Activated CD4-positive, alpha-beta memory T cell treated with anti-CD3 and anti-CD28 coated beads for 36 hours (primary cell): ENCODE results near the gene LMTK2. TPM values are rescaled to one million over a fixed set of nuclear protein-coding genes. Genes with fewer than 3 reads are reported as not detected.

Experiments
- CTCF ChIA-PET: fragments of 350-600 bp; sonication (Branson Sonifier 250); formaldehyde crosslinking; loops from one replicate; lab custom pipeline; 2021; ENCODE audit warnings: antibody characterized with exemption, inconsistent platforms; lab: Charles Lee
- POLR2A ChIA-PET: fragments of 350-600 bp; sonication (Branson Sonifier 250); formaldehyde crosslinking; loops from one replicate; lab custom pipeline; 2021; ENCODE audit warnings: antibody characterized with exemption; lab: Charles Lee
- DNase-seq: peaks from one replicate; pipeline ENCODE4 v3.0.0-alpha.2; 2020
- H3K27ac Mint-ChIP-seq: one replicate; pipeline ENCODE4 v1.8.0; 2021; ENCODE audit warnings: mixed read lengths
- H3K27me3 Mint-ChIP-seq: one replicate; pipeline ENCODE4 v1.8.0; 2021; ENCODE audit warnings: mixed read lengths
- H3K36me3 Mint-ChIP-seq: one replicate; pipeline ENCODE4 v1.8.0; 2021; ENCODE audit warnings: mixed read lengths
- H3K4me1 Mint-ChIP-seq: one replicate; pipeline ENCODE4 v1.8.0; 2021; ENCODE audit warnings: low read depth, mixed read lengths
- H3K4me3 Mint-ChIP-seq: one replicate; pipeline ENCODE4 v1.8.0; 2021; ENCODE audit warnings: mild to moderate bottlenecking, mixed read lengths
- H3K9me3 Mint-ChIP-seq: one replicate; pipeline ENCODE4 v1.8.0; 2021; ENCODE audit warnings: mixed read lengths
- intact Hi-C: fragments of 100-400 bp; cut with micrococcal nuclease; formaldehyde crosslinking; loops from one replicate; pipeline ENCODE4 v1.15.1; 2023
- total RNA-seq, 2 experiments: library from RNA; stranded (reverse); gene quantifications; one replicate each; pipeline ENCODE4 v1.2.3, GENCODE V29; 2021

The LMTK2 gene
- total RNA-seq, 2 experiments from 2014 or later = 10.6 to 10.8 TPM

DNA sequence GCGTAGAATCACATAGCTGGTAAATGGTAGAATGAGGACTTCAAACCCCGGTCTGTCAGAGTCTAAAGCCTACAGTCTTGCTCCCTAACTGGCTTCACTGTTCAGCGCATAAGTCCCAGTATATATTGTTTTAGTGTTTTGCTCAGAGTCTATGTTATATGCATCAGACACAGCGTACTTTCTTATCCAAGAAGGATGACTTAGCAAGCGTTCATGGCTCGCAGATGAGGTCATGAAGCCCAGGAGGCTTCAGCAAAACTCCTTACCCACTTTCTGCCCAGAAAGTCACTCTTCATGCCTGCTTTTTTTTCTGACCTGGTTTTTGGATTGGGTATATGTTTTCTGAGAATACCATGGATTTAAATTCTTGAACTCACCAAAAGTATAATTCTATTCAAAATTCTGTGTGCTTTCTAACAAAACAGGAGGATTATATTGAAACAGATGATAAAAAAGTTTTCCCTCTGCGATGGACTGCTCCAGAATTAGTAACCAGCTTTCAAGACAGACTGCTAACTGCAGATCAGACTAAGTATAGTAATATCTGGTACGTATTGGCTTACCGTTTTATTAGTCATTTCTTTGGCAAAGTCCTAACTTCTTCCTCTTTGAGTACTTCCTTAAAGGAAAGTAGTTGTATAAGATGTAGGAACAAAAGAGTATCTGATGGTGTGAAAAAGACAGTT, 79.9 kb downstream of the LMTK2 start:
- intact Hi-C loops = no loop called here
- DNase-seq = no peak
- H3K27ac Mint-ChIP-seq = no peak overlapping the region
- H3K4me1 Mint-ChIP-seq = no peaks in the 10 kb centered on the region
- POLR2A ChIA-PET = no interaction called here
- H3K4me3 Mint-ChIP-seq = no peak overlapping the region
- no peaks in the 10 kb centered on the region for H3K9me3 Mint-ChIP-seq
- H3K36me3 Mint-ChIP-seq = peaks cover 27% of the 10 kb centered on the region
- CTCF ChIA-PET = interaction anchor here (3.3 kb wide), 1 partner anchor 18 kb away, joined by 11 read pairs; no protein-coding TSS in a partner anchor
- H3K27me3 Mint-ChIP-seq = no peaks in the 10 kb centered on the region

DNA sequence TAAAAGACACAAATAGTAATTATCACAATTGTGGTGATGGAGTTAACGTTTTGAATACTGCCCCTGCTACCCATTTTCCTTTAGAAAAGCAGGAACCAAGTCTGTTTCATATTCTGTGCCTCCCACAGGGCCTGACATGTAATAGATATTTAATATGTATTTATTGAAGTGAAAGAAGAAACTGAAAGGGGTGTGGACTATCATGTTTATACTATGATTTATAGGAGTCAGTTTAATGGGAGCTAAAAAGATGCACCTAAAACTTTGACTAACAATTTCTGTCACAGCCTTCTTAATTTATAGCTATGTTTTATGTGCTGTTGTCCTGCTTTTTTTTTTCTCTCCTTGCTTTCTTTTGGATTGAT, 80.5 kb downstream of the LMTK2 start:
- Mint-ChIP-seq H3K4me1 (no peaks in the 10 kb centered on the region), H3K36me3 (peaks cover 31% of the 10 kb centered on the region), H3K9me3 (no peaks in the 10 kb centered on the region), H3K27me3 (no peaks in the 10 kb centered on the region), H3K27ac (no peak overlapping the region), H3K4me3 (no peak overlapping the region)
- ChIA-PET POLR2A (no interaction called here), CTCF (interaction anchor here (3.3 kb wide), 1 partner anchor 18 kb away, joined by 11 read pairs; no protein-coding TSS in a partner anchor)
- DNase-seq = no peak
- intact Hi-C loops = no loop called here

DNA sequence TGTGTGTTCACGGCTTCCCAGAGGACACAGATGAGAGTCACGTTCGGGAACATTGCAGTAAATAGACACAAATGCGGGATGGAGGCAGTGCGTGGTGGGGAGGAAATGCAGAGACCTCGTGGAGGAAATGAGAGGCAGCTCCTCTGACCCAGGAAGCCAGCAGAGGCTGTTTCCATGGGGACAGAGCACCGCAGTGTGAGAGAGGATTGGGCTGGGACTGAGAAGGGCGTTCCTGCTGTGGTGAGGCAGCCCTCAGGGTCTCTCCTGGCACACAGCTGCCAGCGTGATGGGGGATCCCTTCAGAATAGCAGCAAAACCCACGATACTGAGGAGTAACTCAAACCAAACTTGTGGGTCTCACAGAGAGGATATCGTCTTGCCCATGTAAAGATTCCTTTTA, 82.9 kb downstream of the LMTK2 start:
- Mint-ChIP-seq H3K4me3 (no peak overlapping the region), H3K27ac (no peak overlapping the region), H3K36me3 (peaks cover 35% of the 10 kb centered on the region), H3K27me3 (no peaks in the 10 kb centered on the region), H3K9me3 (no peaks in the 10 kb centered on the region), H3K4me1 (no peaks in the 10 kb centered on the region)
- CTCF ChIA-PET = interaction anchor here (3.3 kb wide), 1 partner anchor 21 kb away, joined by 11 read pairs; no protein-coding TSS in a partner anchor
- POLR2A ChIA-PET = no interaction called here
- intact Hi-C loops = no loop called here
- no peak for DNase-seq

DNA sequence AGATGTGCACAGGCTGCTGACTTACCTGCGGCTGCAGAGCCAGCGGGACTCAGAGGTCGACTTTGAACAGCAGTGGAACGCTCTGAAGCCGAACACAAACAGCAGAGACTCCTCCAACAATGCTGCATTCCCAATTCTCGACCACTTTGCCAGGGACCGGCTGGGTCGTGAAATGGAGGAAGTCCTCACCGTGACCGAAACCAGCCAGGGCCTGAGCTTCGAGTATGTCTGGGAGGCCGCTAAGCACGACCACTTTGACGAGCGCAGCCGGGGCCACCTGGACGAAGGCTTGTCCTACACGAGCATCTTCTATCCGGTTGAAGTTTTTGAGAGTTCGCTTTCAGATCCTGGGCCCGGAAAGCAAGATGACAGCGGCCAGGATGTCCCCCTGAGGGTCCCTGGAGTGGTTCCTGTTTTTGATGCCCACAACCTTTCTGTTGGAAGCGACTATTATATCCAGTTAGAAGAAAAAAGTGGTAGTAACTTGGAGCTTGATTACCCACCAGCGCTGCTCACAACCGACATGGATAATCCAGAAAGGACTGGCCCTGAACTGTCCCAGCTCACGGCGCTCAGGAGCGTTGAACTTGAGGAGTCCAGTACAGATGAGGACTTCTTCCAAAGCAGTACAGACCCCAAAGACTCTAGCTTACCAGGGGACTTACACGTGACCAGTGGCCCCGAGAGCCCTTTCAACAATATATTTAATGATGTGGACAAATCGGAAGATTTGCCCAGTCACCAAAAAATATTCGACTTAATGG, 85.2 kb downstream of the LMTK2 start:
- POLR2A ChIA-PET = no interaction called here
- Mint-ChIP-seq H3K4me1 (no peaks in the 10 kb centered on the region), H3K27me3 (no peaks in the 10 kb centered on the region), H3K27ac (no peak overlapping the region), H3K9me3 (no peaks in the 10 kb centered on the region), H3K36me3 (peaks cover 36% of the 10 kb centered on the region), H3K4me3 (no peak overlapping the region)
- no peak for DNase-seq
- intact Hi-C loops = no loop called here
- CTCF ChIA-PET = no interaction called here

DNA sequence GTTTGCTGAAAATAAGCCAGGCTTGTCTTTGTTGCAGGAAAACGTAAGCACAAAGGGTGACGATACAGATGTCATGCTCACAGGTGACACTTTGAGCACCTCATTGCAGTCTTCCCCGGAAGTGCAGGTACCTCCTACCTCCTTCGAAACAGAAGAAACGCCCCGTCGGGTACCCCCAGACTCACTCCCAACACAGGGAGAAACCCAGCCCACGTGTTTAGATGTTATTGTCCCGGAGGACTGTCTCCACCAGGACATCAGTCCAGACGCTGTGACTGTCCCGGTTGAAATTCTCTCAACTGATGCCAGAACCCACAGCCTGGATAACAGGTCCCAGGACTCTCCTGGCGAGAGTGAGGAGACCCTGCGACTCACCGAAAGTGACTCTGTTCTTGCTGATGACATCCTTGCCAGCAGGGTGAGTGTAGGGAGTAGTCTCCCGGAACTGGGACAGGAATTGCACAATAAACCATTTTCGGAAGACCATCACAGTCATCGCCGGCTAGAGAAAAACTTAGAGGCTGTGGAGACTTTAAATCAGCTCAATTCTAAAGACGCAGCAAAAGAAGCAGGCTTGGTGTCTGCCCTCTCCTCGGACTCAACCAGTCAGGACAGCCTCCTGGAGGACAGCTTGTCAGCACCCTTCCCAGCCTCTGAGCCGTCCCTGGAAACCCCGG, 86.3 kb downstream of the LMTK2 start:
- ChIA-PET CTCF (no interaction called here), POLR2A (no interaction called here)
- H3K9me3 Mint-ChIP-seq = peaks cover 2% of the 10 kb centered on the region
- no peak overlapping the region for H3K4me3 Mint-ChIP-seq
- H3K36me3 Mint-ChIP-seq = peaks cover 38% of the 10 kb centered on the region
- no peak for DNase-seq
- no peaks in the 10 kb centered on the region for H3K27me3 Mint-ChIP-seq
- intact Hi-C loops = no loop called here
- H3K4me1 Mint-ChIP-seq = no peaks in the 10 kb centered on the region
- H3K27ac Mint-ChIP-seq = no peak overlapping the region

DNA sequence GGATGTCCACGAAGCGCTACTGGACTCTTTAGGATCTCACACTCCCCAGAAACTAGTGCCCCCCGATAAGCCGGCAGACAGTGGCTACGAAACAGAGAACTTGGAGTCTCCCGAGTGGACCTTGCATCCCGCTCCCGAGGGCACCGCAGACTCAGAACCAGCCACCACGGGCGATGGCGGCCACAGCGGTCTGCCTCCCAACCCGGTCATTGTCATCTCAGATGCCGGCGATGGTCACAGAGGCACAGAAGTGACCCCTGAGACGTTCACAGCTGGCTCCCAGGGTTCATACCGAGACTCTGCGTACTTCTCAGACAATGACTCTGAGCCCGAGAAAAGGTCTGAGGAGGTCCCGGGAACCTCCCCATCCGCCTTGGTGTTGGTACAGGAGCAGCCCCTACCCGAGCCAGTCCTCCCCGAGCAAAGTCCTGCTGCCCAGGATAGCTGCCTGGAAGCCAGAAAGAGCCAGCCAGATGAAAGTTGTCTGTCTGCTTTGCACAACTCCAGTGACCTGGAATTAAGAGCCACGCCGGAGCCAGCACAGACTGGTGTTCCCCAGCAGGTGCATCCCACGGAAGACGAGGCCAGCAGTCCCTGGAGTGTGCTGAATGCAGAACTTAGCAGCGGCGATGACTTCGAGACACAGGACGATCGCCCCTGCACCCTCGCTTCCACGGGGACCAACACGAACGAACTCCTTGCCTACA, 87.0 kb downstream of the LMTK2 start:
- Mint-ChIP-seq H3K4me3 (no peak overlapping the region), H3K9me3 (peaks cover 4% of the 10 kb centered on the region), H3K27ac (no peak overlapping the region), H3K4me1 (no peaks in the 10 kb centered on the region), H3K27me3 (no peaks in the 10 kb centered on the region), H3K36me3 (peaks cover 38% of the 10 kb centered on the region)
- POLR2A ChIA-PET = no interaction called here
- CTCF ChIA-PET = no interaction called here
- intact Hi-C loops = no loop called here
- DNase-seq = no peak

DNA sequence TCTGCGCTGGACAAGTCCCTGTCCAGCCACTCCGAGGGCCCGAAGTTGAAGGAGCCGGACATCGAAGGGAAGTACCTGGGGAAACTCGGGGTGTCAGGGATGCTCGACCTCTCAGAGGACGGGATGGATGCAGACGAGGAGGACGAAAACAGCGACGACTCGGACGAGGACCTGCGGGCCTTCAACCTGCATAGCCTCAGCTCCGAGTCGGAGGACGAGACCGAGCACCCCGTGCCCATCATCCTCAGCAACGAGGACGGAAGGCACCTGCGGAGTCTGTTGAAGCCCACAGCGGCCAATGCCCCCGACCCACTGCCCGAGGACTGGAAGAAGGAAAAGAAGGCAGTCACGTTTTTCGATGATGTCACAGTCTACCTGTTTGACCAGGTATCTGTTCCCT, 87.5 kb downstream of the LMTK2 start:
- peaks cover 38% of the 10 kb centered on the region for H3K36me3 Mint-ChIP-seq
- no peak overlapping the region for H3K27ac Mint-ChIP-seq
- H3K27me3 Mint-ChIP-seq = no peaks in the 10 kb centered on the region
- intact Hi-C loops = no loop called here
- ChIA-PET CTCF (no interaction called here), POLR2A (no interaction called here)
- no peak overlapping the region for H3K4me3 Mint-ChIP-seq
- DNase-seq = no peak
- H3K9me3 Mint-ChIP-seq = peaks cover 8% of the 10 kb centered on the region
- peaks cover 3% of the 10 kb centered on the region for H3K4me1 Mint-ChIP-seq

DNA sequence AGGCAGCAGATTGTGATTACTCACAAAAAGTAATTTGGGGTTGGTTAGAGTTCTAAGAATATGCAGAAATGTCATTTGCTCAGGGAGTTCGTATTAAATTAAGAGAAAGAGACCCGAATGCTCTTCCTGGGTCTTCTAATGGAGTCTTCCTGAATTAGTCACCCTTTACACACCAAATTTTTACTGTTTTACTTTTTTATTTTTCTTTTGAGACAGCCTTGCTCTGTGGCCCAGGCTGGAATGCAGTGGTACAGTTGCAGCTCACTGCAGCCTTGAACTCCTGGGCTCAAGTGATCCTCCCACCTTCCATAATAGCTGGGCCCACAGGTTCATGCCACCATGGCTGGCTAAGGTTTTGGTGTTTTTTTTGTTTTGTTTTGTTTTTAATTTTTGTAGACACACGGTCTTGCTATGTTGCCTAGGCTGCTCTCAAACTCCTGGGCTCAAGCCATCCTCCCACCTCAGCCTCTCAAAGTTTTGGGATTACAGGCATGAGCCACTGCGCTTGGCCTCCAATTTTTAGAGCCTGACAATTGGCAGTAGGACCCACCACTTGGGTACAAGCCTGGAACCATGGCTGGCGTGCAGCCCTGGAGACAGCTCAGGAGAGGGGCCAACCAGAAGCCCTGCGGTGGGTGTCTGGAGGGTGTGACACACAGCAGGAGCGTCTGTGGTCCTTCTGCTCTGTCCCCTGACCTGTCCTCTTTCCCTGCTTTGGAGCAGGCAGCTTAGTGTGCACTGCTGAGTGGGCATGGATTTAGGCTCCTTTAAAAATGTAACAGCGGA, 88.2 kb downstream of the LMTK2 start:
- peaks cover 10% of the 10 kb centered on the region for H3K9me3 Mint-ChIP-seq
- no peak overlapping the region for H3K27ac Mint-ChIP-seq
- ChIA-PET CTCF (no interaction called here), POLR2A (no interaction called here)
- no peaks in the 10 kb centered on the region for H3K27me3 Mint-ChIP-seq
- no peak overlapping the region for H3K4me3 Mint-ChIP-seq
- peaks cover 3% of the 10 kb centered on the region for H3K4me1 Mint-ChIP-seq
- no peak for DNase-seq
- peaks cover 37% of the 10 kb centered on the region for H3K36me3 Mint-ChIP-seq
- intact Hi-C loops = no loop called here

DNA sequence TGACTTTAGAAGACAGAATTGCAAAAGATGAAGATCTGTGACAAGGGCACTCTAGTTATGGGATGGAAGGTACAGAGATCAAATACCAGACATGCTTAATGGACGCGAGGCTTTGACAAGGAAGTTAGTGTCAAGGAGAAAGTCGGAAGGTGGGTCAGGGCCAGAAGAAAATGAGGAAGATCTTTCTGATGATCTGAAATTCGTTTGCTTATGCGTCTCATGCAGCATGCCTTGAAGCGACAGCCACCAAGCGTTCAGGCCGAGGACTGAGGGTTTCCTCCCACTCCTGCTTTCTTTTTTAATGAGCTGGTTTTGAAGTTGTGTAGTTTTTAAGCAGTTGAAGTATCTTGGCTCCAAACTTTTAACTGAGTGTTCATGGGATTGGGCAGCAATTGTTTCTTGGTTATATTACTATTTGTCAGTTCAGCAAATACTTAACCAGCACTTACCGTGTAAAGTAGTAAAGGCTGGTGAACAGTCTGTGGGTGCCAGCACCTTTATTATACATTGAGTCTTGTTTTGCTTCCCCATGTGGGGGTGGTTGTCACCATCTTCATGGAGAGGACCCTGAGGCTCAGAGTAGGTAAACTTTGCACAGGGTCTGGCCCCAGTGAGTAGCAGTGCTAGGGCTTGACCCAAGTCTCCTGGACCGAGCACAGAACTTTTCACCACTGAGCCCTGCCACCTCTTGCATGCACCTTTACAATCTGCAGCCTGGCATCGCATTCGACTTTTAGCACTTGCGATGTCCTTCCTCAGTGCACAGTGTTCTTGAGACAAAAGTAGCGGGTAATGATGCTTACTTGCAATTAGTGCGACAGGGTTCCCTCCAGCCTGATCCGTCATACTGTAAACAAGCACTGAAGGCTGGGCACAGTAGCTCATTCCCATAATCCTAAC, 90.3 kb downstream of the LMTK2 start:
- H3K9me3 Mint-ChIP-seq = peaks cover 10% of the 10 kb centered on the region
- no peak for DNase-seq
- H3K4me1 Mint-ChIP-seq = peaks cover 24% of the 10 kb centered on the region
- ChIA-PET POLR2A (no interaction called here), CTCF (interaction anchor here (1.3 to 1.4 kb wide), 2 partner anchors 28 kb away, joined by 5 to 7 read pairs; no protein-coding TSS in a partner anchor)
- peaks cover 29% of the 10 kb centered on the region for H3K36me3 Mint-ChIP-seq
- H3K27me3 Mint-ChIP-seq = no peaks in the 10 kb centered on the region
- intact Hi-C loops = no loop called here
- H3K4me3 Mint-ChIP-seq = no peak overlapping the region
- no peak overlapping the region for H3K27ac Mint-ChIP-seq

DNA sequence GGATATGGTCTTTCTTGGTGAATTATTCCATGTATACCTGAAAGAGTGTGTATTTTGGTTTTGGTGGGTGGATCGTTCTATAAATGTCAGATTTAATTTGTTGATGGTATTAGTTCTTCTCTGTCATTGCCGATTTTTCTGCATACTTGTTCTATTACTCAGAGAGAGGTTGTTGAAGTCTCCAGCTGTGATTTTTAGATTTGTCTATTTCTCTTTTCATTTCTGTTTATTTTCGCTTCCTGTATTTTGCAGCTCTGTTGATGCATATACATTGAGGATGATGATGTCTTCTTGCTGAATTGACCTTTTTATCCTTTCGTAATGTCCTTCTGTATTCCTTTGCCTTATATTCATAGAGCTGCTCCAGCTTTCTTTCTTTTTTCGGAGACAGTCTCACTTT, 92.5 kb downstream of the LMTK2 start:
- H3K36me3 Mint-ChIP-seq = peaks cover 24% of the 10 kb centered on the region
- no peak overlapping the region for H3K4me3 Mint-ChIP-seq
- CTCF ChIA-PET = interaction anchor here (0.9 kb wide), 1 partner anchor 31 kb away, joined by 3 read pairs; no protein-coding TSS in a partner anchor
- H3K27me3 Mint-ChIP-seq = no peaks in the 10 kb centered on the region
- POLR2A ChIA-PET = no interaction called here
- H3K9me3 Mint-ChIP-seq = peaks cover 10% of the 10 kb centered on the region
- no peak for DNase-seq
- intact Hi-C loops = no loop called here
- H3K4me1 Mint-ChIP-seq = peaks cover 45% of the 10 kb centered on the region
- no peak overlapping the region for H3K27ac Mint-ChIP-seq
